PC-3 (cell line): ENCODE measurements around the gene RNASEH1.

Source experiments
- CTCF ChIP-seq: fragments of 300-600 bp; sonication (generic); conservative IDR thresholded peaks from 2 replicates; pipeline ENCODE4 v1.5.1; 2017; ENCODE audit warnings: antibody characterized with exemption, low read depth, mild to moderate bottlenecking, low read length
- EZH2 ChIP-seq: fragments of 300-600 bp; sonication (generic); IDR thresholded peaks from one replicate; pipeline ENCODE4 v1.6.1; 2017; ENCODE audit warnings: antibody characterized with exemption, mild to moderate bottlenecking, low read length; ENCODE audit not compliant: unreplicated experiment
- EZH2phosphoT487 ChIP-seq: fragments of 300-600 bp; sonication (generic); IDR thresholded peaks from 2 replicates; pipeline ENCODE4 v1.6.1; 2018; ENCODE audit warnings: mild to moderate bottlenecking, antibody characterized with exemption, low read length, borderline replicate concordance

GRCh38 chr2:3595404-3595803, 37.3 kb upstream of the RNASEH1 start:
- TF ChIP-seq EZH2 (no peak), CTCF (no peak), EZH2phosphoT487 (no peak)
